Activated CD8-positive, alpha-beta memory T cell treated with anti-CD3 and anti-CD28 coated beads, Interleukin-2, amount 50 U/mL, for 1 hour (primary cell): ENCODE measurements around the gene DNAAF3.
"Not testable (repeated sequence)": the region's sequence is repeated elsewhere in the genome, so short reads cannot be mapped to it uniquely, and the experiment has no call there.

Source experiments
- DNase-seq: peaks from one replicate; pipeline ENCODE4 v3.0.0-alpha.2; 2020; ENCODE audit errors: extremely low read depth

DNAAF3 gene

DNA sequence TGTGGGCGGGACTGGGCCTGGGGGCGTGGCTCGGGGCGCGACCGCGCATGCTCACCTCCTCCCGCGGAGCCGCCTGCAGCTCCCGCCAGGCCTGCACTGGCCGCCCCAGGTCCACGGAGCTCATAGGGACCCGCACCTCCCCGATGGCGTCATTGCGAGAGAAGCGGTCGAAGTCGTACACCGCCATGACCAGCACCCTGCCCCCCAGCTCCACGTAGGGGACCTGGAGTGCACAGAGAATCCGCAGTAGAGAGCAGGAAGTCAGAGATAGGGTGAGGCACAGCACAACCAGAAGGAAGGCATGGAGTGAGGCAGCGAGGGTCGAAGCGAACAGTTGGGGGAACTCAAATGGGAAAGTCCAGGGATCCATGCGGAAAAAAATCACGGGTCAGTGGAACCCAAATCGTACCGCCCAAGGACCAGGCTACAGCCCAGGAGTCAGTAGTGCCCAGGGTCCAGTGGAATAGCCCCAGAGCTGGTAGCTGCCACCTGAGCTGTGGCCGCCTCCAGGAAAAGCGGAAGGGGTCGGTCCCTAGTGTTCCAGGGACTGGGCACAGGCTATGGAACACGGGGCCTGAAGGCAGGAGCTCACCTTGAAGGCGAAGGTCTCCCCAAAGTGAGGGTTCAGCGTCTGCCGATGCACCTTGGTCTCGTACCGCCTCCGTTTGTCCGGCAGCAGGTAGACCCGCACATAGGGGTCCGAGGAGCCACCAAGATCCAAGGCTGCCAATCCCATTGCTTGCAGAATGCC is 8.9 kb upstream of the DNAAF3 start:
- no peak for DNase-seq

DNA sequence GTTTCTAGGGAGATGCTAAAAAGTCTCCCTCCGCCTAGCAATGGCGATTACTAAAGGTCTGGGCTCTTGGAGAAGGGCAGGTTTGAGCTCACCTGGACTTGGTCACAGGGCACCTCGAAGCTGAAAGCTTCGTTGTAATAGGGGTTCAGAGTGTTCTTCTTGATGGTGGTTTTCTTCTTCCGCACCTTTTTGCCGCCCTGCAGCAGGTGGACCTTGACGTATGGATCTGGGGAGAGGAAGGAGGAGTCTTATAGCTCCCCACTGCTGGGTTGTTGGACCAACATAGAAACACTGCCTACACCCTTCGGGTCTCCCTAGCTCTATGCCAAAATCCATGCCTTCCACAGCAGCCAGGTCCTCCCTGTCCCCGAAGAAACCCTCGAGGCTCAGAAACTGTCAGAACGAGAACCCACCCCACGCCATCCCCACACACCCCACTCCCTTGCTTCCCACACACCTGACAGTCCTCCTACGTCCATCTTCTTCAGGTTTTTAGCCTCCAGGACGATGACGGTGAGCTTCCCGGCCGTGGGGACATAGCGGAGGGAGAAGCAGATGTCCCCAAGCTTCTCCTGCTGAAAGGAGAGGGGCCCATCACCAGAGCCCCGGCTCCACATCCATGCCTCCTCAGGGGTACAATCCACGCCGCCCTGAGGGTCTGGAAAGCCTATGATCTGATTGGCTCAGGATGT is 8.2 kb upstream of the DNAAF3 start:
- no peak for DNase-seq

DNA sequence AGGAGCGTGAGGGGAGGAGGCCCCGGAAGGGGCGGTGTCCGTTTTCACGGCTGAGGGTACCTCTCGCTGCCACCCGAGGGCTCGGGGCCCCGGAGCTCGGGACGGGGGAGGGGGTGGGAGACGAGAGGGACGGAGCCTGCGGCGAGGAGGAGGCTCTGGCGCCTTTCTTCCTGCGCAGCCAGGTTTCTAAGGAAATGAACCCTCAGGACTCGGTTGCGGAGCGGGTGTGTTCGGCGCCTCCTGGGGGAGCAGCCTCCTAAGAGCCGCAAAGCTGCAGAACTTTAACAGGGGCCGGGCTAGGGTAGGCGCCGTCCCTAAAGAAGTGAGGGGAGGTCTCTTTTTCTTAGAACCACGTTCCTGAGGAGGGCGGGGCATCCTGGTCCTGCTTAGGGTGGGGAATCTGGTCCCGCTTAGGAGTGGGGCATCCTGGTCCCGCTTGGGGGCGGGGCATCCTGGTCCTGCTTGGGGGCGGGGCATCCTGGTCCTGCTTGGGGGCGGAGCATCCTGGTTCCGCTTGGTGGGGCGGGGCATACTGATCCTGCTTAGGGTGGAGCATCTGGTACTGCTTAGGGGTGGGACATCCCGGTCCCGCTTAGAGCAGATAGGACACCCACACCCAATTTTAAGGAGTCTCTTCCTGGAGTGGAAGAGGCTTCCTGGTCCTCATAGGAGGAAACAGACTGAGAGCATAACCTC is 7.4 kb upstream of the DNAAF3 start:
- DNase-seq: no peak

DNA sequence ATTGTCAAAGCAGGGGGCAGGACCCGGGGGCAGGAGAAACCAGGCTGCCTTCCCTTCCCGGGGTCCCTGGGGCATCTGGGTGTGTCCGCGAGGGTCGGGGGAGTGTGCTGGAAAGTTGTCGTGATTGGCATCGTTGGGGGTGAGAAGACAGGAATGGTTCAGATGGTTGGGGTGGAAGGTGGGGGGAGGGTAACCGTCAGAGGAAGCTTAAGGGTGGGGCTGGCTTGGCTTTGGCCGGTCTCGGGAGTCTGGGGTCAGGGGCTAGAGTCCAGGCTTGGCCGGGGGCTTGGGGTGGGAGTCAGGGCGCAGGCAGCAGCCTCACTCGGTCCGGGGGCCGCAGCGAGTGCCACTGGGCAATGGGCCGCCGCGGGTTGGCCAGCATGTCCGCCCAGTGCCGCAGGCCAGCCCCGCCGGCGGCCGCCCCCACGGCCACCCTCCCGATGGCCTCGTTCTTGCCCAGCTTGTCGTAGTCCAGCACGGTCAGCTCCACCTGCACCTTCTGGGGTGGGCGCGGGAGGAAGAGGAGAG is 6.8 kb upstream of the DNAAF3 start:
- DNase-seq: no peak

DNA sequence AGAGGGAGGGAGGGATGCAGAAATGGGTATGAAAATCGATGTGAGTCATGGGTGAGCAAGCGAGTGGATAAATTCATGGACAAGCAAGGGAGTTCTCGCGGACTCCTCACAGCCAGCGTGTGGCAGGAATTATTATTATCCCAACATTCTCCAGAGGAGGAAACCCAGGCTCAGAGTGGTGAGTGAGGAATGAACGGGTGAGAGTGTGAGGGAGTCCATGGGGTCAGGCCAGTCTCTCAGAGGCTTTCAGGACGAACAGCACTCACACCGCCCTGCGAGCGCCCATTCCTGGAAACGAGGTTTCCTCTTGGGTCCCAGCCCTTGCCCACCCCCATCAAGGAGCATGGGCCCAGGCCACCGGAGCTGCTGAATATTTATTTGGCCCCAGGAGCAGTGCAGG is 6.3 kb upstream of the DNAAF3 start:
- no peak for DNase-seq

DNA sequence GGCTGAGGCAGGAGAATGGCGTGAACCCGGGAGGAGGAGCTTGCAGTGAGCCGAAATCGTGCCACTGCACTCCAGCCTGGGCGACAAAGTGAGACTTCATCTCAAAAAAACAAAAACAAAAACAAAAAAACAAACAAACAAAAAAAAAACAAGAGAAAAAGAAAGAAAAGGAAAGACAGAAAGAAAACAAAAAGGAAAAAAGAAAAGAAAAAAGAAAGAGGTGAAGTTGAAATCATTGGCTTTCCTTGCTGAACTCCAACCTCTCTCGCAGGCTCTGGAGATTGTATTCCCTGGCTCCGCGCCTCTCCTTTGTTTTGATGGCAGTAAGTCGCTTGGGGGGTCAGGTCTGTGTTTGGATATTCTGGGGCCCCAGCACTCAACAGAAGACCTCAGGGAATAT is 5.9 kb upstream of the DNAAF3 start:
- not testable (repeated sequence) for DNase-seq

DNA sequence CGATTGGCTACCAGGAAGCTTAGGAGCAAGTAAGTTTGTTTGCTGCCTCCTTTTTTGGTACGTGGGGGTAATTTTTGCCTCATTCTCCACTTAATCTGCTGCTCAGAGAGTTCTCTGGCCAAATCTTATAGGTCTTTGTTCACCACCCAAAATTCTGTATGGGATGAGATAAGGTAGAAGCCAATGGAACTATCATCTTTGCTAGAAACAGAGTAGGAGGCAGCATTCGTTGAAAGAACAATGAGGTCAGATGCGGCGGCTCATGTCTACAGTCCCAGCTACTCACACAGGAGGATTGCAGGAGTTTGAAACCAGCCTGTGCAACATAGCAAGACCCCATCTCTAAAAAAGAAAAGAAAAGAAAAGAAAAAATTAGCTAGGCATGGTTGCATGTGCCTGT is 5.0 kb upstream of the DNAAF3 start:
- DNase-seq: no peak

DNA sequence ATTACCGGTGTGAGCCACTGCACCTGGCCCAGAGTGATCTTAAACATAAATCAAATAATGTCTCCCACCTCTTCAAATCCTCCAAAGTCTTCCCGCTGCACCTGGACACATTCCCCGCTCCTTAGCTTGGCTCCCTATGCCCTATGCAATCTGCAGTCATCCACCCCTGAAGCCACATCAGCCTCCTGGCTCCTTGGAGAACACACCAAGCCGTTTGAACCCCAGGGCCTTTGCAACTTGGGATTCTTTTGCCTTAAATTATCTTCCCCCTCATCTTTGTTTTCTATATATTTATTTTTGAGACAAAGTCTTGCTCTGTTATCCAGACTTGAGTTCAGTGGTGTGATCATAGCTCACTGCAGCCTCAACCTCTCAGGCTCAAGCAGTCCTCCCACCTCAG is 2.7 kb upstream of the DNAAF3 start:
- DNase-seq: no peak

DNA sequence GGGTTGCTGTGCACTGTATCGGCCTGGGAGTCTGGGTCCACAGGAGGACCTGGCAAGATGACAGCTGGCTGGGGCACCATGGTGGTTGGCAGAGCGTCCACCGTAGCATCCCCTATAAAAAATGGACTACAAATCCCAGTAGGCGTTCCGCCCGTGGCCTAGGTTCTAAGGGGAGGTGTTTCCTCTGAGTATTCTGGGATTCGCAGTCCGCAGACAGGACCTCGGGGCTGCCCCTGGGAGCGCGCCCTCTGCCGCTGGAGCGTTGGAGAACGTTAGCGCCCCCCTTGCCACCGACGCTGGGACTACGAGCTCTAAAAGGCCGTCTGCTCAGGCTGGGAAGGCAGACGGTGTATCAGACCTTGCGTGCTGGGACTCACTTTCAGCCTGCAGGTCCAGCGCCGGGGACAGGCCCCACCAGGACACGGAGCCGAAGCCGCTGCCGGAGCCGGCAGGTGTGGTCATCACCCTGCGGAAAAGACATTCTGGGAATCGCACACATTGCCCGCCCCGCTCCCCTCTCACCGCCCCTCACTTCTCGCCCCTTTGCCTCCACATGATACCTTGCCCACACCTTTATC is 372 bp downstream of the DNAAF3 start:
- DNase-seq: no peak

DNA sequence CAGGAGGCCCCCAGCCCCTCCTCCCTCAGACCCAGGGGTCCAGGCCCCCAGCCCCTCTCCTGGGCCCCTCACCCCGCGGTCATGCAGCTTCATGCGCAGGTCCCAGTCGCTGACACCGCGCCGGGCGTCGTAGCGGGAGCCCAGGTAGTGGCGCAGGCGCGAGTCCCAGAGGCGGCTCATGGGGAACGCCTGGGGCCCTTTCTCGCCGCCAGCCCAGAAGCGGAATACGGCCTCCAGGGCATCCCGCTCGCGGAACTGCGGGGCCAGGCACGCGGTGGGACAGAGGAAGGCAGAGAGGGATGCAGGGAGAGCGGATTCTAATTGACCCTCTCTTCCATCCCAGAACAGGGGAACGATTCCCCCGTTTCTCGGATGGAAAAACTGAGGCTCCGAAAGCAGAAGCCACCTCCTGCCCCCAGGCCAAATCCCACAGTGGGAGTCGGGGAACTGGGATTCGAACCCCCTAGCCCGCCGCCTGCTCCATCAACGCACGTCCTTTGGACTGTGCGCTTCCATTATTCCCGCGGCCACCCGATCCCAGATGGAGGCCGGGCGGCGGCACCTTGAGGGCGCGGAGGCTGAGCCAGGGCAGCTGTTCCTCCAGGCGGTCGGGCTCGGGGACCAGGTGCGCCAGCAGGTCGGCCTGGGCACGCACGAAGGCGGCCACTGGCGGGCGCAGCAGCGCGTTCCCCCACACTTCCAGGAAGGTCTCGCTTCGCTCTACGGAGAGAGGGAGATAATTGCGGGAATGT is 4.7 kb downstream of the DNAAF3 start:
- DNase-seq: no peak

DNA sequence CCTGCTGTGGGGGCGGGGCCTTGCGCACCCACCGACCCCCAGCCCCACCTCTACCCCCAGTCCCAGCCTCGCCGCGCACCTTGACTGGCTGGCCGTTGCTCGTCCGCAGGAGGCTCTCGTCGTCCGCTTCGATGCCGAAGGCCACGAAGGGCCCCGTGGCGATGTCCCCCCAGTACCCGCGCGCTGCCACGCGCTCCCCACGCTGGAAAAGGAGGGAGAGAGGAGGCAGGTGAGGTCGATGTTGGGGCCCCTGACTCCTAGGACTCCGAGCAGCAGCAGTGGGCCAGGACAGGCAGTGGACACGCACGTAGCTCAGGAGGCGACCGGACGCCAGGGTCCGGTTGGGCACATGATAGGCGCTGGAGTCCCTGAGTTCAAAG is 5.4 kb downstream of the DNAAF3 start:
- no peak for DNase-seq

DNA sequence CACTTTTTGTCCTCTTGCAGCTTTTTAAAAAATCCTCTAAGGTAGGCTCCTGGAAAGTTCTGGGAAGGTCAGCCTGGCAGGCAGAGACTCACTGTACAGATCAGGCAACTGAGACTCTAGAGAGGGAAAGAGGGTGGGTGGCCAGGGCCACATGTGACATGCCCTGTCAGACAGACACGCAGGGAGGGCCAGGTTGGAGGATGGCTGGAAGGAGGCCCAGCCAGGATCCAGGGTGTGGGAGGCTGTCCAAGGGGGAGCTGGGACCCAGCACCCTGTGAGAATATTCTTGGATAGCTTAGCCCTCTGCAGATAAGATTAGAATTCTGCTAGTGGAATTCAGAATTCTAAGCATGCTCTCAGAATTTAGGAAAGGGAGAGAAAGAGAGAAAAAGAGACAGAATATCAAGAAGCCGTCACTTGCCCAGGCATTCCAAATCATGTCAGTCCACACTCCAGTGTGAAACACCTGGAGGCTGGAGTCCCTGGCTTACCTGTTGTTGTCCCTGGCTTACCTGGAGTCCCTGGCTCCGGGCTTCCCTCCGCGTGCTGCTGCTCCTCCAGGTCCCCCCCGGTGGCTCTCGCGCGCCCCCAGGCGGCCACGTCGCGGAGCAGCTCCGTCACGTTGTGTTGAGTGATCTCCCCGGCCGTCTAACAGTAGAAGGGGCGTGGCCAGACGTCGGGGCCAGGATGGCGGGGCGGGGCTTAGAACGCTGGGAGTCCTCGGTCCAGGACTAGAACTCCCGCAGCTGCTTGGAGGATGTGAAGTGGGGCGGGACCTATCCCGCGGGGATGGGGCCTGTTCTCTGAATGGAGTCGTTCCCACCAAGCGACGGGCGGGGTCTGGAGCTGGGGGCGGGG is 6.1 kb downstream of the DNAAF3 start:
- peak; percentile 54 for DNase-seq

DNA sequence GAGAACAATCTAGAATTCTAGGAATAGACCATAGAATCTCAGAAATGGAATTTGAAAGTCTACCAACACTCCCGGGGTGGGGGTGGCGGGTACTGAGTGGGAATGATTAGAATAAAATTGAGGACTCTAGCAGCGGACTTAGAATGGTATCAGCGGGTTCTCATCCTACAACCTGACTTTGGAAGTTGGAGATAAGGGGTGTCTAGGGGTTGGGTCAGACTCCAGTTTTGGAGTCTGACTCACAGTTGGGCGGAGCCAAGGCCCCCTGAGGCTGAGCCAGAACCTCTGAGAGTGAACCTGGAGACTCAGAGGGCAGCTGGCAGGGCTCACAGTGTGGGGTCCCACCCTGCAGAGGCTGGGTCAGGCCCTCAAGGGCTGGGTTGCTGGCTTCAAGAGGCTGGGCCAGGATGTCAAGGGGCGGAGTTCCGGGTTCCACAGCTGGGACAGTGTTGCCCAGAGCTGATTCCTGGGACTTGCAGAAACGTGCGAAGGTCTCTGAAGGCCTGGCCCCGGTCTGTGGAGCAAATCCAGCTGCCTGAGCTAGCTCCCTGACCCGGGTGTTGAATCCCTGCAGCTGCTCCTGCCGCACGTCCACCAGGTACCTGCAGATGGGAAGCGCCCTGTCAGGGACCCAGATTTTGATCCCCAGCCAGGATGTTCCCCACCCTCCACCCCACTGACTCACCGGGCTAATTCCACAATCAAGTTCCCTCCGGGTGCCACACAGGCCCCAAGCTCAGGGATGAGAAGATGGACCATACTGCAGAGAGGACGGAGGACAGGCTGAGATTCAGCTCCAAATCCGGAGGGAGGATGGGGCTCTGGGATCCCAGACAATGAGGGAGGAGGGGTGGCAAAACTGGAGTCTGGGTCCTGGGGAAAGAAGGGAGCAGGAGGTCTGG is 7.3 kb downstream of the DNAAF3 start:
- no peak for DNase-seq

DNA sequence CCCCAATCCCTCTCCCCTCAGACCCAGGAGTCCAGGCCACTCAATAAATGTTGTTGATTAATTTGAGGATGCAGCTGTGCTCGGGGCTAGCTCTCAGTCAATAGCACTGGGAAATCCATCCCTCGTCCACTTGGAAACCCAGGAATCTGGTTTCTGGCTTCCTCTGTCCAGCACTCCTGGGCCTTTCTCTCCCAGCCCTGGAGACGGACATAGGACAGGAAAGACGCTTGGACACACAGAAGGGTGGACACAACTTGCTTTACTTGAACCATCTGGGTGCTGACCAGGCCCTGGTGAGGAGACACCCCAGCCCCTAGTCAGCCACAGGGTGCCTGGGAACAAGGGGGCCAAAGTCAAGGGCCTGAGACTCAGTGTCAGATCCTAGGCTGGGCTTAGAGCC is 8.0 kb downstream of the DNAAF3 start:
- DNase-seq: no peak

DNA sequence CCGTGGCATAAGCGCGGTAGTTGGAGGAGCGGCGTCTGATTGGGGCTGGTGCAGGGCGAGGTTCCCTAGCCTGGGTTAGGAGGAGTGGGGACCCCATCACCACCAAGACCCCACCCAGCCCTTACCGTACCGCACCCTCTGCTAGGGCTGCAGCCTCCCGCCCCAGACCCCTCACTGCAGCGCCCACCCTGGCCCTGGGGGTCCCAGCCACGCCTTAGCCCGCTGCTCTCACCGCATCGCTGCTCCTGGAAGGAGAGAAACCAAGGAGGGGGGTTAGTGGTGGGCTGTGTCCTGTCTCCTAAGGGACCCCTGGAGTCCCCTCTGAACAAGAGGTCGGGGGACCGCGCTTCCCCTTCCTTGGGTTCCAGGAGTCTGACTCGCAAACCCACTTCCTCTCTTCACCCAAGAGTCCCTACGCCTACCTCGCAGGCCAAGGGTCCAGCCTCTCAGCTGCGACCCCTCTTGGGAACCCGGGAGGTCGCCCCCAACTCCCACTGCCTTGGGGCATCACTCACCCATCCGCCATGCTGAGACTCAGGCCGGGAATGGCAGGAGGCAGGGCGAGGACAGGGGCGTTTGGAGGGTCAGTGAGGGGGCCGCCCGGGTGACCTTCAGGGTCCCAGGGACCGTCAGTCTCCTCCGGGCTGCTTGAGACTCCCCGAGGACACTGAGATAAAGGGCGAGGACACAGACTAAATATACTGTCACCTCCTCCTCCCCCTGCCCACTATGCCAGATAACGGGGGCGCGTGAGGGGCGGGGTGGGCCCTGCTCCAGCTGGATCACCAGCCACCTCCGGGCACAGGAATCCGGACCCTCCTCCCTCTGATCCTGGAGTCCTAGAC is 9.1 kb downstream of the DNAAF3 start, which contains the start of gene TNNI3:
TSS of gene TNNI3 (minus strand) at position 669 of the 845 bp plus-strand sequence. CDS start at position 526, 143 bp downstream.
- no peak for DNase-seq

DNA sequence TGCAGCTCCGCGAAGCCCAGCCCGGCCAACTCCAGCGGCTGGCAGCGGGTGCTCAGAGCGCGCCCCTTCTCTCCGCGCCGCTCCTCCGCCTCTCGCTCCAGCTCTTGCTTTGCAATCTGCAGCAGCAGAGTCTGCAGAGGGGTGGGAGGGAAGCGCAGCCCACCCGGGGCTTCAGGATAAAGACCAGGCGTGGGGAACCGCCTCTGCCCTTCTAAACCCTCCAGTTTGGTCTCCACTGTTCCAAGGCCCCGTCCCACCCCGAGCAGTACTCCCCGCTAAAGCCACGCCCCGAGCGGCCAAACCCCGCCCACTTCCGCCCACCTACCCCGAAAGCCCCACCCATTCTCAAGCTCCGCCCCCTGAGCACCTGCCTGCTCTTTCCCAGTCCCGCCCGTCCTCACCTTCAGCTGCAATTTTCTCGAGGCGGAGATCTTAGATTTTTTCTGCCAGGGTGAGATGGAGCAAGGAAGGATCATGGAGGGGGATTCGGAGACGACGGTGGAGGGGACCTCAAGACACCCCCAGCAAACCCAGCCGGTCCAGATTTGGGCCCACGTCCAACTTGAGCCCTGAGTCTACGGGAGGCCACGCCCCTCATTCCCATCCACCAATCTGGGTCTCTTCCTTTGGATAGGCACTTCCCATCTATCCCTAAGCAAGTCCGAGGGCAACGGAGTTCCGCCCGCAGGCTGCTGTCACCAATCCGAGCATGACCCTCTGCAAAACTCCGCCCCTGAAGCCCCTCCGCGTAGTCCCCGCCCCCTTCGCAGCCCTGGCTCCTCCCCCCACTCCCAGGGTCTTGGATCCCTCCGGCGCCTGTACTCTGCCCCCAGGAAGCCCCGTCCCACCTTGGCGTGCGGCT is 10.0 kb downstream of the DNAAF3 start:
- DNase-seq: no peak

DNA sequence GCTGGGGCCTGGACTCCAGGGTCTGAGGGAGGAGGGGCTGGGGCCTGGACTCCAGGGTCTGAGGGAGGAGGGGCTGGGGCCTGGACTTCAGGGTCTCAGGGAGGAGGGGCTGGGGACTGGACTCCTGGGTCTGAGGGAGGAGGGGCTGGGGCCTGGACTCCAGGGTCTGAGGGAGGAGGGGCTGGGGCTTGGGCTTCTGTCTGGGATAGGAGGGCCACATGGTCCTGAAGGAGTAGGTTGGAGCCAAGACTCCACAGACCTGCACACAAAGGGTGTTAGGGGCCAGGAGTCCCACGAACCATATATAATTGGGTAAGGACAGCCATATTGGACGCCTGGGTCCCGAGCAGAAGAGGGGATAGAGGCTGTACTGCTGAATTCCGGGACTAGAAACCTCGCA is 10.6 kb downstream of the DNAAF3 start:
- DNase-seq: not testable (repeated sequence)
